ENCODE measurements around the gene PIRT.

Gene PIRT

DNA sequence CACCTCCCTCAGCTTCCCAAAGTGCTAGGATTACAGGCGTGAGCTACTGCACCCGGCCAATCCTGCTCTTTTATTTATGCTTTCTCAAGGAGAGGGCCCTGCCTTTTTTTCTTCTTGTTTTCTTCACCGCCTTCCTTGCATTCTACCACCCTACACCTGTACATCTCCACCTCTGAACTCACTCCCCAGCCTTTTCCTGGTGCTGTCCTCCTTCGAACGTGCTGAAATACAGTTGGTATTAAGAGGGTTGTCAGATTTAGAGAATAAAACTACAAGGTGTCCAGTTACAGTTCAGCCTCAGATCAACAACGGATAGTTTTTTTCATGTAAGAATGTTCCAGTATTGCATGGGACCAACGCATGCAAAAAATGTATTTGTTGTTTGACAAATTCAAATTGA lies 1.7 kb downstream of the PIRT start:
- Histone ChIP-seq H3K27me3 (ENCODE audit: insufficient read depth, low read length) (no peaks in the 10 kb centered on the region), H3K4me2 (ENCODE audit: low read length) (no peak overlapping the region), H3K36me3 (ENCODE audit: insufficient read depth, low read length) (no peaks in the 10 kb centered on the region), H4K20me1 (ENCODE audit: insufficient read depth, low read length) (no peaks in the 10 kb centered on the region), H3K9me3 (ENCODE audit: low read length) (no peaks in the 10 kb centered on the region), H3F3A (ENCODE audit: insufficient read depth, low read length) (no peaks in the 10 kb centered on the region), H3K9ac (ENCODE audit: low read length) (no peak overlapping the region), H3K9me2 (ENCODE audit: low read depth, low read length) (no peaks in the 10 kb centered on the region), H3K79me2 (ENCODE audit: insufficient read depth, low read length) (no peaks in the 10 kb centered on the region), H2AFZ (ENCODE audit: low read length) (no peak overlapping the region), H3K4me1 (ENCODE audit: insufficient read depth, low read length, severe bottlenecking) (no peaks in the 10 kb centered on the region), H3K4me3 (ENCODE audit: low read depth, low read length, poor library complexity, severe bottlenecking) (no peak overlapping the region), H3K27ac (ENCODE audit: low read depth, low read length, poor library complexity, severe bottlenecking) (no peak overlapping the region)
- TF ChIP-seq, protein P1, sequence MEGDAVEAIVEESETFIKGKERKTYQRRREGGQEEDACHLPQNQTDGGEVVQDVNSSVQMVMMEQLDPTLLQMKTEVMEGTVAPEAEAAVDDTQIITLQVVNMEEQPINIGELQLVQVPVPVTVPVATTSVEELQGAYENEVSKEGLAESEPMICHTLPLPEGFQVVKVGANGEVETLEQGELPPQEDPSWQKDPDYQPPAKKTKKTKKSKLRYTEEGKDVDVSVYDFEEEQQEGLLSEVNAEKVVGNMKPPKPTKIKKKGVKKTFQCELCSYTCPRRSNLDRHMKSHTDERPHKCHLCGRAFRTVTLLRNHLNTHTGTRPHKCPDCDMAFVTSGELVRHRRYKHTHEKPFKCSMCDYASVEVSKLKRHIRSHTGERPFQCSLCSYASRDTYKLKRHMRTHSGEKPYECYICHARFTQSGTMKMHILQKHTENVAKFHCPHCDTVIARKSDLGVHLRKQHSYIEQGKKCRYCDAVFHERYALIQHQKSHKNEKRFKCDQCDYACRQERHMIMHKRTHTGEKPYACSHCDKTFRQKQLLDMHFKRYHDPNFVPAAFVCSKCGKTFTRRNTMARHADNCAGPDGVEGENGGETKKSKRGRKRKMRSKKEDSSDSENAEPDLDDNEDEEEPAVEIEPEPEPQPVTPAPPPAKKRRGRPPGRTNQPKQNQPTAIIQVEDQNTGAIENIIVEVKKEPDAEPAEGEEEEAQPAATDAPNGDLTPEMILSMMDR (IDR thresholded peaks at IDR 0.05; ENCODE audit: low read length): no peak
- TF ChIP-seq EZH2 (IDR thresholded peaks at IDR 0.05; ENCODE audit: borderline replicate concordance, low read length): no peak

DNA sequence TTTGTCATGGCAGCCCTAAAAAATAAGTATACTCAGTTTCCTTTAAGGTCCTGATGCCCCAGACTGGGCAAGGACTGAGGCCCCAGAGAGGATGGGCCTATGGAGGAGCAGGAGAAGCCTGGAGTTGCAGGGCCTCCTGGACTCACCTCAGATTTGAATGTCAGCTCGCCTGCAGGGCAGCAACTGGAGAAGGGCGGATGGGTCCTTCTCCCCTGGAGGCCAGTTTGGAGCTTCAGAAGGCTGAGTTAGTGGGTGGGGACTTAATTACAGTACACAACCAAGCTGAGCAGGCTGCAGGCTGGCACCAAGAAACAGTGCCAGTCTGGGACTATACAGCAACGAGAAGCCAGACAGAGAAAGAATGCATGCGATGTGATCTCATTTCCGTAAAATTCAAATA lies 6.2 kb downstream of the PIRT start:
- H3K4me3 ChIP-seq (ENCODE audit: low read depth, low read length, poor library complexity, severe bottlenecking): no peak overlapping the region
- no peaks in the 10 kb centered on the region for H3K9me3 ChIP-seq (ENCODE audit: low read length)
- no peaks in the 10 kb centered on the region for H3K27me3 ChIP-seq (ENCODE audit: insufficient read depth, low read length)
- TF ChIP-seq, protein P1 (IDR thresholded peaks at IDR 0.05; ENCODE audit: low read length): no peak
- TF ChIP-seq EZH2 (IDR thresholded peaks at IDR 0.05; ENCODE audit: borderline replicate concordance, low read length): no peak
- no peak overlapping the region for H3K9ac ChIP-seq (ENCODE audit: low read length)
- H3K27ac ChIP-seq (ENCODE audit: low read depth, low read length, poor library complexity, severe bottlenecking): no peak overlapping the region
- no peaks in the 10 kb centered on the region for H3K36me3 ChIP-seq (ENCODE audit: insufficient read depth, low read length)
- H3K9me2 ChIP-seq (ENCODE audit: low read depth, low read length): no peaks in the 10 kb centered on the region
- H3K4me1 ChIP-seq (ENCODE audit: insufficient read depth, low read length, severe bottlenecking): no peaks in the 10 kb centered on the region
- H4K20me1 ChIP-seq (ENCODE audit: insufficient read depth, low read length): no peaks in the 10 kb centered on the region
- no peaks in the 10 kb centered on the region for H3F3A ChIP-seq (ENCODE audit: insufficient read depth, low read length)
- H3K4me2 ChIP-seq (ENCODE audit: low read length): no peak overlapping the region
- H3K79me2 ChIP-seq (ENCODE audit: insufficient read depth, low read length): no peaks in the 10 kb centered on the region
- H2AFZ ChIP-seq (ENCODE audit: low read length): no peak overlapping the region

DNA sequence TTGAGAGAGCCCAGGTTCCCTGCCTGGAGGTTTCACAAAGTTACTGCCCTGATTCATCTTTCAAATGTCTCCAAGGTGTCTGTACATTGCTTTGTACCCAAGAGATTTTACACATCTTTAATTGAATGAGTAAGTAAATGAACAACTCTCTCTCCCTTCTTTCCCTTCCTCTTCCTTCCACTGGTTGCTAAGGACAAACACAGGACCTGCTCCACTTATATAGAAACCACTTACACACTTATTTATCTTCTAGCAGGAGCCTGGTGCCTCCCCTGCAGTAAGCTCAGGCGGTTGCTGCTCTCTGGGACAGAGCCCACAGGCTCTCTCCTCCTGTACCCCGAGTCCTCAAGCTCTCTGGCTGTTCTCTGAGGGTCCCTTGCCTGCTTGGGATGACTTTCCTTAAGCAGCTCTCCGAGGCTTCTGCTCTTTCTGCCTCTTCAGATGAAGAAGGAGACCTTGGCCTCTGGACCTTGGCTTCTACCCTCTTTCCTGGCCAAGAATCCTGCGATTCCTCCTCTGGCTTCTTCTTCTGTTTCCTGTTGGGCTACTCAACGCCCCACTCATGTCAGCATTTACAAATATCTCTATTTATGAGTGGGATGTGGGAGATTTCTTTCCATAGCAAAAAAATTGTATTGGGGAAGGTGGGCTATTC lies 9.9 kb downstream of the PIRT start:
- no peak overlapping the region for H3K4me3 ChIP-seq (ENCODE audit: low read depth, low read length, poor library complexity, severe bottlenecking)
- H4K20me1 ChIP-seq (ENCODE audit: insufficient read depth, low read length): no peaks in the 10 kb centered on the region
- no peaks in the 10 kb centered on the region for H3F3A ChIP-seq (ENCODE audit: insufficient read depth, low read length)
- no peak overlapping the region for H2AFZ ChIP-seq (ENCODE audit: low read length)
- H3K36me3 ChIP-seq (ENCODE audit: insufficient read depth, low read length): no peaks in the 10 kb centered on the region
- no peak overlapping the region for H3K9ac ChIP-seq (ENCODE audit: low read length)
- no peaks in the 10 kb centered on the region for H3K79me2 ChIP-seq (ENCODE audit: insufficient read depth, low read length)
- TF ChIP-seq, protein P1 (IDR thresholded peaks at IDR 0.05; ENCODE audit: low read length): no peak
- no peak for TF ChIP-seq EZH2 (IDR thresholded peaks at IDR 0.05; ENCODE audit: borderline replicate concordance, low read length)
- H3K9me3 ChIP-seq (ENCODE audit: low read length): no peaks in the 10 kb centered on the region
- no peaks in the 10 kb centered on the region for H3K4me1 ChIP-seq (ENCODE audit: insufficient read depth, low read length, severe bottlenecking)
- no peaks in the 10 kb centered on the region for H3K9me2 ChIP-seq (ENCODE audit: low read depth, low read length)
- no peak overlapping the region for H3K27ac ChIP-seq (ENCODE audit: low read depth, low read length, poor library complexity, severe bottlenecking)
- no peak overlapping the region for H3K4me2 ChIP-seq (ENCODE audit: low read length)
- no peaks in the 10 kb centered on the region for H3K27me3 ChIP-seq (ENCODE audit: insufficient read depth, low read length)
